ENCODE data around the gene PI4K2A.
A peak's percentile ranks its signal among the peaks of the same experiment; 100 is the strongest.

DNA sequence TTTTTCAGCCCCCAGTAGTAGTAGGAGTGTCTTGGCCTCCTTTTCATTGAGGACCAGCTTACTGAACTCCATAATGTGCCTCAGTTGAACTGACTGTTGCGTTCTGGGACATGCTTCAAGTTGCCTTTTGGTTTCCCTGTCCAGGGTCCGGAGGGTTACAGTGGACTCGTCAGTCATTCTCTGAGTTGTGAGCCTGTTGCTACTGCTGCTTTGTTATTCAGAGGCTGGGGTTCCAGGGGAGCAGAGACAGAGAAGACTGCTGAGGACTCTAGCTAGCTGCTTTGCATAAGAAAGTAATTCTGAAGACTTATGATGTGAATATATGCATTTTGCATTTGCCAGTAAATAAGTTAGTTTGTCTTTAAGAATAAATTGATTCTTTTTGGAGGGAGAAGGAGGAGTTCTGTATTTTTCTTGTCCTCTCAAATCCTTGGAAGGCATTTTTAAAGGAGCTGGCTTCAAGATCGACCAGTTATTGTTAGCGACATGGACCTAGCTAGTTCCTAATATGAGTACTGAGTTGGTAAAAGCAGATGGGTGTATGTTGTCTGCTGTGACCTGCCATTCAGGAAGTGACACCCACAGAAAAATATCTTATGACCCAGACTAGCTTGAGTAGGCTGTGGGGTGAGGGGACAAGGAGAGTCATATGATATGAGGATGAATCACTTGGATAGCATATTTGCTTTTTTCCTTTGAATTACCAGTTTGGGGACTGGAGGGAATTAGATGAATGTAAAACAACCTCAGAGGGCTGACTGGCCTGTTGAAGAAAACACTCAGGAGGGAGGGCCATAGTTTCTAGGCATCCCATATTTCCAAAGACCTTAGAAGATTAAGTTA is 8.3 kb downstream of the PI4K2A start:
- TF ChIP-seq POLR2A (IDR thresholded peaks at IDR 0.05; ENCODE audit: low read depth, low read length) (peak; percentile 47), POLR2AphosphoS5 (IDR thresholded peaks at IDR 0.05; ENCODE audit: low read depth, low read length) (no peak)
